ENCODE results near the gene ITGB5.

DNA sequence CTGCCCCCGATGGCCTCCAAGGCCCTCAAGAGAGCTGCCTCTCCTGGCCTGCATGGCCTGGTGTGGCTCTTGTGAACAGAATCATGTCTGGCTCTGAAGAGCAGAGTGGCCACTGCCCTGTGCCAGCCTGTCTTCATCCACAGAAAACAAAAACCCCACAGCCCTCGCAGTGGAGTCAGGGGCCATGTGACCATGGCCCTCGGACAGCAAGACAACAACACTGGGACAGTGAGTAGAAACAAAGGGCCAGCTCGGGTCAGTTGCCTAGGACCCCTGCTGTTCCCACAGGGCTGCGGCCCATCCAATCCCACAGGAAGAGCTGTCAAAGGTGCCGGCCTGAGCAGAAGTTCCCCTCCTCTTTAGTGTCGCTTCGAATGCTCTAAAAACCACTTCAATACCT is 84.5 kb downstream of the ITGB5 start:
- TF ChIP-seq, protein P1, sequence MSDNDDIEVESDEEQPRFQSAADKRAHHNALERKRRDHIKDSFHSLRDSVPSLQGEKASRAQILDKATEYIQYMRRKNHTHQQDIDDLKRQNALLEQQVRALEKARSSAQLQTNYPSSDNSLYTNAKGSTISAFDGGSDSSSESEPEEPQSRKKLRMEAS (IDR thresholded peaks at IDR 0.05), result no peak
- TF ChIP-seq, protein P2, sequence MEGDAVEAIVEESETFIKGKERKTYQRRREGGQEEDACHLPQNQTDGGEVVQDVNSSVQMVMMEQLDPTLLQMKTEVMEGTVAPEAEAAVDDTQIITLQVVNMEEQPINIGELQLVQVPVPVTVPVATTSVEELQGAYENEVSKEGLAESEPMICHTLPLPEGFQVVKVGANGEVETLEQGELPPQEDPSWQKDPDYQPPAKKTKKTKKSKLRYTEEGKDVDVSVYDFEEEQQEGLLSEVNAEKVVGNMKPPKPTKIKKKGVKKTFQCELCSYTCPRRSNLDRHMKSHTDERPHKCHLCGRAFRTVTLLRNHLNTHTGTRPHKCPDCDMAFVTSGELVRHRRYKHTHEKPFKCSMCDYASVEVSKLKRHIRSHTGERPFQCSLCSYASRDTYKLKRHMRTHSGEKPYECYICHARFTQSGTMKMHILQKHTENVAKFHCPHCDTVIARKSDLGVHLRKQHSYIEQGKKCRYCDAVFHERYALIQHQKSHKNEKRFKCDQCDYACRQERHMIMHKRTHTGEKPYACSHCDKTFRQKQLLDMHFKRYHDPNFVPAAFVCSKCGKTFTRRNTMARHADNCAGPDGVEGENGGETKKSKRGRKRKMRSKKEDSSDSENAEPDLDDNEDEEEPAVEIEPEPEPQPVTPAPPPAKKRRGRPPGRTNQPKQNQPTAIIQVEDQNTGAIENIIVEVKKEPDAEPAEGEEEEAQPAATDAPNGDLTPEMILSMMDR (IDR thresholded peaks at IDR 0.05), result no peak
- TF ChIP-seq, protein P3, sequence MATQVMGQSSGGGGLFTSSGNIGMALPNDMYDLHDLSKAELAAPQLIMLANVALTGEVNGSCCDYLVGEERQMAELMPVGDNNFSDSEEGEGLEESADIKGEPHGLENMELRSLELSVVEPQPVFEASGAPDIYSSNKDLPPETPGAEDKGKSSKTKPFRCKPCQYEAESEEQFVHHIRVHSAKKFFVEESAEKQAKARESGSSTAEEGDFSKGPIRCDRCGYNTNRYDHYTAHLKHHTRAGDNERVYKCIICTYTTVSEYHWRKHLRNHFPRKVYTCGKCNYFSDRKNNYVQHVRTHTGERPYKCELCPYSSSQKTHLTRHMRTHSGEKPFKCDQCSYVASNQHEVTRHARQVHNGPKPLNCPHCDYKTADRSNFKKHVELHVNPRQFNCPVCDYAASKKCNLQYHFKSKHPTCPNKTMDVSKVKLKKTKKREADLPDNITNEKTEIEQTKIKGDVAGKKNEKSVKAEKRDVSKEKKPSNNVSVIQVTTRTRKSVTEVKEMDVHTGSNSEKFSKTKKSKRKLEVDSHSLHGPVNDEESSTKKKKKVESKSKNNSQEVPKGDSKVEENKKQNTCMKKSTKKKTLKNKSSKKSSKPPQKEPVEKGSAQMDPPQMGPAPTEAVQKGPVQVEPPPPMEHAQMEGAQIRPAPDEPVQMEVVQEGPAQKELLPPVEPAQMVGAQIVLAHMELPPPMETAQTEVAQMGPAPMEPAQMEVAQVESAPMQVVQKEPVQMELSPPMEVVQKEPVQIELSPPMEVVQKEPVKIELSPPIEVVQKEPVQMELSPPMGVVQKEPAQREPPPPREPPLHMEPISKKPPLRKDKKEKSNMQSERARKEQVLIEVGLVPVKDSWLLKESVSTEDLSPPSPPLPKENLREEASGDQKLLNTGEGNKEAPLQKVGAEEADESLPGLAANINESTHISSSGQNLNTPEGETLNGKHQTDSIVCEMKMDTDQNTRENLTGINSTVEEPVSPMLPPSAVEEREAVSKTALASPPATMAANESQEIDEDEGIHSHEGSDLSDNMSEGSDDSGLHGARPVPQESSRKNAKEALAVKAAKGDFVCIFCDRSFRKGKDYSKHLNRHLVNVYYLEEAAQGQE (IDR thresholded peaks at IDR 0.05), result no peak
